ENCODE data around the gene GTF3C6. TPM values are rescaled to one million over a fixed set of nuclear protein-coding genes. Genes with fewer than 3 reads are reported as not detected.
A peak's percentile ranks its signal among the peaks of the same experiment; 100 is the strongest.
"Not testable (repeated sequence)": the region's sequence is repeated elsewhere in the genome, so short reads cannot be mapped to it uniquely, and the experiment has no call there.

Gene GTF3C6
- total RNA-seq, 1 donor from 2014 or later = 43.5 TPM

DNA sequence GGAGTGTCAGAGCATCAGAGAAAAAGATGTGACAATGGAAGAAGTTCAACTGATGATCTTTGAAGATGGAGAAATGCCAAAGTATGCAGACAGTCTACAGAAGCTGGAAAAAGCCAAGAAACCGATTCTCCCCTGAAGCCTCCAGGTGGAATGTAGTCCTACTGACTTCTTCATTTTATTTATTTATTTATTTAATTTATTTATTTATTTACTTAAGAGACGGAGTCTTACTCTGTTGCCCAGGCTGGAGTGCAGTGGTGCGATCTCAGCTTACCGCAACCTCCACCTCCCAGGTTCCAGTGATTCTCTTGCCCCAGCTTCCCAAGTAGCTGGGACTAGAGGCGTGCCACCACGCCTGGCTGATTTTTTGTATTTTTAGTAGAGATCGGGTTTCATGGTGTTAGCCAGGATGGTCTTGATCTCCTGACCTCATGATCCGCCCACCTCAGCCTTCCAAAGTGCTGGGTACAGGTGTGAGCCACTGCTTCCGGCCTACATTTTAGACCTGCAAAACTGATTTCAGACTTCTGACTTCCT is 21.1 kb downstream of the GTF3C6 start:
- no peak for DNase-seq (ENCODE audit: low read depth in 2 of 2)

DNA sequence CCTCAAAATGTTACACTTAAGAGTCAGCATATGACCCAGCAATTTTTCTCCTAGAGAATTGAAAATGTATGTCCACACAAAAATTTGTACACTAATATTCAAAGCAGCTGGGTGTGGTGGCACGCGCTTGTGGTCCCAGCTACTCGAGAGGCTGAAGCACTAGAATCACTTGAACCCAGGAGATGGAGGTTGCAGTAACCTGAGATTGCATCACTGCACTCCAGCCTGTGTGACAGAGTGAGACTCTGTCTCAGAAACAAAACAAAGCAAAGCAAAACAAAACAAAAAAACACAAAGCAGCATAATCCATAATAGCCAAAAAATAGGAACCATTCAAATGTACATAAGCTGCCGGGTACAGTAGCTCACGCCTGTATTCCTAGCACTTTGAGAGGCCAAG is 21.7 kb downstream of the GTF3C6 start:
- no peak for DNase-seq (ENCODE audit: low read depth in 2 of 2)

DNA sequence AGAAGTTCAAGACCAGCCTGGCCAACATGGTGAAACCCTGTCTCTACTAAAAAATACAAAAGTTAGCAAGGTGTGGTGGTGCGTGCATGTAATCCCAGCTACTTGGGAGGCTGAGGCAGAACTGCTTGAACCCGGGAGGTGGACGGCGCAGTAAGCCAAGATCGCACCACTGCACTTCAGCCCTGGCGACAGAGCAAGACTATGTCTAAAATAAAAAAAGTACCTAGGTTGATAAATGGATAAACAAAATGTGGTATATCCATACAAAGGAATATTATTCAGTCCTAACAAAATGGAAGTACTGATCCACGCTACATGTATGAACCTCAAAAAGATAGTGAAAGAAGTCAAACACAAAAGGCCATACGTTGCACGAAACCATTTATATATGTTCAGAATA is 22.1 kb downstream of the GTF3C6 start:
- no peak for DNase-seq (ENCODE audit: low read depth in 2 of 2)

DNA sequence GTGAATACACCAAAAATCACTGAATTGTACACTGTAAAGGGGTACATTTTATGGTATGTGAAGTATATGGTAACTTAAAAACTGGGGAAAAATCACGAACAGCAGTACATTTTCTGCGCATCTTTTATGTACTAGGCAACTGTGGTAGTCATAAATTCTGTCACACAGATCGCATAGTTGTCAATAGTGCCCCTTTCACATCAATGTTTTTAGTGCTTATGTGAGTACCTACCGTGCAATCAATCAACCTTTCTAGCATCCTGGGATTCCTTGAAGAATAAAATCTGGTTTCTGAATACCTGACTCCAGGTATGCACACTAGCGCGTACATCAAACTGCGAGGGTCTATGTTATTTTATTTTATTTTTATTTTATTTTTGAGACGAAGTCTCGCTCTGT is 22.7 kb downstream of the GTF3C6 start:
- DNase-seq (ENCODE audit: low read depth in 2 of 2) = peak in 1 of 2 donors; percentile 11

DNA sequence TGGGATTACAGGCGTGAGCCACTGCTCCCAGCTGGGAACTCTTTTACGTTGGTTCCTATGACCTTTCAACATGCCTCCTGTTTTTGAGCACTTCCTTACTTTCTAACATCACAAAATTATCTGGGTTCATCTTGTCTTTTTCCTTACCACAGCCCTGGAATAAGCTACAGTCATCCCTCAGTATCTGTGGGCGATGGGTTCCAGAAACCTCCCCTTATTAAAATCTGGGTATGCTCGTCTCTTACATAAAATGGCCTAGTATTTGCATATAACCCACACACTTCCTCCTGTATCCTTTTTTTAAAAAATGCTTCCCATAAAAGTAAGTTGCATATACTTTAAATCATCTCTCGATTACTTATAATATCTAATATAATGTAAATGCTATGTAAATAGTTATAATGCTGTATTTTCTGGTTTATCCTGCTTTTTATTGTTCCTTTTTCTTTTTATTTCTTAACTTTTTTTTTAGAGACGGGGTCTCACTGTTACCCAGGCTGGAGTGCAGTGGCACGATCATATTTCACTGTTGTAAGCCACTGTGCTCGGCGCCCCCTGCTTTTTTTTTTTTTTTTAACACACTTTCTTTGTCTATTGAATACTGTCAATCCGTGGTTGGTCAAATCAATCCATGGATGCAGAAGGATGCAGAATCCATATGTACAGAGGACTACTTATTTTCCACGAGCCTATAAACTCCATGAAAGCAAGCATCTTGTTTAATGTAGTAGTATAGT is 32.5 kb downstream of the GTF3C6 start:
- no peak for DNase-seq (ENCODE audit: low read depth in 2 of 2)

DNA sequence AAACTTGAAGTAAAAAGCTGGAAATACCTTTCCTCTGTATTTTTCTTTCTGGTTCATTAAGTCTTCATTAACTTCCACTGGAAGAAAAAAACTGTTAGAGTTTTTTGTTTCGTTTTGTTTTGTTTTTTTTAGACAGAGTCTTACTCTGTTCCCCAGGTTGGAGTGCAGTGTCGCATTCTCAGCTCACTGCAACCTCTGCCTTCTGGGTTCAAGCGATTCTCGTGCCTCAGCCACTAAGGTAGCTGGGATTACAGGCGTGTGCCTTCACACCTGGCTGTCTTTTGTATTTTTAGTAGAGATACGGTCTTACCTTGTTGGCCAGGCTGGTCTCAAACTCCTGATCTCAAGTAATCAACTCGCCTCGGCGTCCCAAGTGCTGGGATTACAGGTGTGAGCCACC is 38.2 kb downstream of the GTF3C6 start:
- DNase-seq (ENCODE audit: low read depth in 2 of 2) = no peak

DNA sequence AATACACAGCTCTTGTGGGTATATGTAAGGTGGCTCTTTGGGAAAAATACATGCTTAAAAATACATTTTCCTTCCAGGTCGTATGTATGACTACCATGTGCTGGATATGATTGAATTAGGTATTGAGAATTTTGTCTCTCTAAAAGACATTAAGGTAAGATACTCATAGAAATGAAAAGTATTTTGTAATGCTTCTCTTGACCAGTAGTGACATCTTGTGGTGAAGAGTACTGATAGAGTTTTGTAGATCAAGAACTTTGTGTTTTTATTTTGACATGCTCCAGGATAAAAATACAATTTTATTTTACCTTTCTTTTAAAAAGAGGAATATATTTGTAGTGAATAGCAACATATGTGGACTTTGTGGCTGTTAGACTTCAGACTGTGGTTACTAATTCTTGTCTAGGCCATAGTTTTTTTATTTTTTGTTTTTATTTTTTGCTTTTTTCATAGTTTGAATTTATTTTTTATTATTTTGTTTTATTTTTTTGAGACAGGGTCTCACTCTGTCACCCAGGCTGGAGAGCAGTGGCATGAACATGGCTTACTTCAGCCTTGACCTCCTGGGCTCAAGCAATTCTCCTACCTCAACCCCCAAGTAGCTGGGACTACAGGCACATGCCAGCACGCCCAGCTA is 41.2 kb downstream of the GTF3C6 start:
- DNase-seq (ENCODE audit: low read depth in 2 of 2) = peak in 1 of 2 donors; percentile 54

DNA sequence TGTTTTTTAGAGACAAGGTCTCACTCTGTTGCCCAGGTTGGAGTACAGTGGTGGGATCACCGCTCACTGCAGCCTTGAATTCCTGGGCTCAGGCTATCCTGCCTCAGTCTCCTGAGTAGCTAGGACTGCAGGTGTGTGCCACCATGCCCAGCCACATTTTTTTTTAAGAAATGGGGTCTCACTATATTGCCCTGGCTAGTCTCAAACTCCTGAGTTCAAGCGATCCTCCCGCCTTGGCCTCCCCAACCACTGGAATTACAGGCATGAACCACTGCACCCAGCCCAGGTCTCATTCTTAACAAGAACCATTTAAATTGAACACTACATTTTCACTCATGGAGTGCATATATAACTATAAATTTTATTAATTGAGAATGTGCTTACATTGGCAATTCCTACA is 43.8 kb downstream of the GTF3C6 start:
- DNase-seq (ENCODE audit: low read depth in 2 of 2) = no peak

DNA sequence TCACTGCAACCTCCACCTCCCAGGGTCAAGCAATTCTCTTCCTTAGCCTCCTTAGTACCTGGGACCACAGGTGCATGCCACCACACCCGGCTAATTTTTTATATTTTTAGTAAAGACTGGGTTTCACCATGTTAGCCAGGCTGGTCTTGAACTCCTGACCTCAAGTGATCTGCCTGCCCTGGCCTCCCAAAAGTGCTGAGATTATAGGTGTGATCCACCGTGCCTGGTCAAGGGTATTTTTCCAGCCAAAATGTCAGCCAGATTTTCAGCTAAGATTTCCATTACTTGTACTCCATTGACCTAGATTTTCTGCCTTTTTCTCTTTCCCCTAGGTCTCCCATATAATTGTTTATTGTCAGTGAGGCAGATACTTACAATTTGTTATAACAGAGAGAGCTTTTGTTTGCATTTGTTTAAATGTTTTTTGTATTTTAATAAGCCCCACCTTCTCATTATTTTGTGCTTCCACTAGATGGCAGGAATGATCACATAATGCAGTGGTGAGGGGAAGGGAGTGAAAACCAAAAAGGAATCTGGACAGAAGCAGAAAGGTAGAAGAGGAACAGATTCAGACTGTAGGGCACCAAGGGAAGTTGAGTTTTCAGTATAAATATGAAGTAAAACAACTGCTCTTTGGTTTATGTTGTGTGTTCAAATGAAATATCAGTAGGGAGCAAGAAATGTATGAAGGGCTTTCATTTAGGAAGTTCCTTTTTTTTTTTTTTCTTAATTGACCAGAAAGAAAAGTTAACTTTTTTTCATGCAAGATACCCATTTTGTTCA is 53.0 kb downstream of the GTF3C6 start:
- DNase-seq (ENCODE audit: low read depth in 2 of 2) = peak; percentile 27 to 42

DNA sequence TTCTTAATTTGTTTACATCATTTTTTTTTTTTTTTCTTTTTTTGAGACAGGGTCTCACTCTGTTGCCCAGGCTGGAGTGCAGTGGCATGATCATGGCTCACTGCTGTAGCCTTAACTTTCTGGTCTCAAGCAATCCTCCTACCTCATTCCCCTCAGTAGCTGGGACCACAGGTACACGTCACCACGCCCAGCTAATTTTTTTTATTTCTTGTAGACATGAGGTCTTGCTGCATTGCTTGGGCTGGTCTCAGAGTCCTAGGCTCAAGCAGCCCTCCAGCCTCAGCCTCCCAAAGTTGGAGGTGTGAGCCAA is 53.6 kb downstream of the GTF3C6 start:
- no peak for DNase-seq (ENCODE audit: low read depth in 2 of 2)

DNA sequence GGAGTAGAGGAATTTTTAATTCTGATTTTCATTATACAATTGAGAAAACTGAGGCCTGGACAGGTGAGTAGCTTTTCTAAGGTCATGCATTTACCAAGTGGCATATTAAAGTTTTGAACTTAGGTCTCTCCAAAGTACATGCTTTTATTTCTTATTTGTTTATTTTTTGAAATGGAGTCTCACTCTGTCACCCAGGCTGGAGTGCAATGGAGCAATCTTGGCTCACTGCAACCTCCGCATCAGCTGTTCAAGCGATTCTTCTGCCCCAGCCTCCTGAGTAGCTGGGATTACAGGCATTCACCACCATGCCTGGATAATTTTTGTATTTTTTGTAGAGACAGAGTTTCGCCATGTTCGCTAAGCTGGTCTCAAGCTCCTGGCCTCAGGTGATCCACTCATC is 54.0 kb downstream of the GTF3C6 start:
- DNase-seq (ENCODE audit: low read depth in 2 of 2) = not testable (repeated sequence)

DNA sequence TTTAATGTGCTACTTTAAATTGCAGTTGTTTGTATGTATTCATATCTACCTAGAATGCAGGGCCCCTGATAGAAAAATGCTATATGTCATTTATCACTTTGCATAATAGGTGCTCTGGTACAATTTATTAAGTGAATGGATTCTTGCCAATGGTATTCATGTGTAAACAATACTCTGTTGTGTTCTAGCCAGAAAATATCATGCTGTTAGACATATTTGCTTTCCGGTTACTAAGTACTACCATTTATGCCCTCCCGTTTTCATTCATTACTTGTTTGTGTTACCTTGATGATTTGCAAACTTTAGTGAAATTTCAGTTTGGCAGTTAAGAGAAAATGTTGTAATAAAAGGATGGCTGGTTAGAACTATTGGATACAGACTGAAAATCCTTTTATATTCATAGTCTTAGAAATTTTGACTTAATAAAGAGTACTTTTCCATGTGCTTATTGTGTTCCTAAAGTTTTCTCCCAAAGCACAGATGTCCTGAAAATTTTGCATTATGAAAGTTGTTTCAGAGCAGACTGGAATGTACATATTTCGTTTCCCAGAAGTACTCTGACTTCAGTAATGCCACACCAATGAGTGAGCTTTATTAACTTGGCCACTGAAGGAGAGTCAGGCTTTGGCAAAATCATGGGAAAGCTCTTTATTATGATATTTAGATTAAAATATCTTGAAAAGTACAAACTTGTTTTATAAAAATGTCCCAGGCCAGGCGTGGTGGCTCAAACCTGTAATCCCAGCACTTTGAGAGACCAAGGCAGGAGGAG is 54.8 kb downstream of the GTF3C6 start:
- DNase-seq (ENCODE audit: low read depth in 2 of 2) = no peak

DNA sequence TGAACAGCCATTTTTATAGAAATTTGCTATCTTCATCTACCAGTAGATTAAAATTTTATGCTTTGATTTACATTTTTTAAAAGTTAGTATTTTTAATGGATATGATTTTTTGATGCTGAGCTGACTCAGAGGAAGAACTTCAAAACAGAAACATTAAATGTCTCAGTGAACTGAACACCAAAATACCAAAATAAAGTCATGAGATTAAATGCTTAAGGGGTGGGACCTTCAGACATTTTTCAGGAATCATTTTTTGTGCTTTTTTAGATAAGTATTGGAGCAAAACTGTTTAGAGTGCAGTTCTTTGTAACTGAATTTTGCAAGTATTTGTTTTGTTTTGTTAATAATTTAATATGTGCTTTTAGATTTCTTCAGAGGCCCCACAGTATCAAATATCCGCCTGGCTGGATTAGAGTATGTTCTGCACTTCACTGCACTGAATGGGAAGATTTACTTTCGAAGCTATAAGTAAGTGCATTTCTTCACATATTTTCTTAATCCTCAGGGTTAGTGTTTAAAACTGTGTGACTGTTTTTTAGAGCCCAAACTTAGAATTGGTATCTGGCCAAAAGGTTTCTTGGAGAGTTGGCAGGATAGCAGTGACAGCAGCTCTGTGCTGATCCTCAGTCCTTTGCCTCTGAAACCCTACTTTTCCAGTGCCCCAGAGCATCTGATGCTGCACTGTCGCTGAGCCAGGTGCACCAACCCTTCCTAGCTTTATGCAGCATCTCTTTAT is 57.1 kb downstream of the GTF3C6 start:
- DNase-seq (ENCODE audit: low read depth in 2 of 2) = no peak

DNA sequence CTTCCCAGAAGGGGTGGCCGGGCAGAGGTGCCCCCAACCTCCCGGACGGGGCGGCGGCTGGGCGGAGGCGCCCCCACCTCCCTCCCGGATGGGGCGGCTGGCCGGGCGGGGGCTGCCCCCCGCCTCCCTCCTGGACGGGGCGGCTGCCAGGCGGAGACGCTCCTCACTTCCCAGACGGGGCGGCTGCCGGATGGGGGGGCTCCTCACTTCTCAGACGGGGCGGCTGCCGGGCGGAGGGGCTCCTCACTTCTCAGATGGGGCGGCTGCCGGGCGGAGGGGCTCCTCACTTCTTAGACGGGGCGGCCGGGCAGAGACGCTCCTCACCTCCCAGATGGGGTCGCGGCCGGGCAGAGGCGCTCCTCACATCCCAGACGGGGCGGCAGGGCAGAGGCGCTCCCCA is 58.7 kb downstream of the GTF3C6 start:
- not testable (repeated sequence) for DNase-seq (ENCODE audit: low read depth in 2 of 2)

Other genes with a start within 250 kb of the GTF3C6 start
- gene CDK19, start 143.2 kb upstream of the GTF3C6 start, total RNA-seq = 6.8 and 7.6 TPM in 2 replicates
- gene AMD1, start 83.9 kb upstream of the GTF3C6 start, total RNA-seq = 47.6 and 56.8 TPM in 2 replicates
- gene RPF2, start 23.3 kb downstream of the GTF3C6 start, total RNA-seq = 6.2 and 7.3 TPM in 2 replicates
- gene SLC16A10, start 128.8 kb downstream of the GTF3C6 start, total RNA-seq = under 0.01 TPM in 1 of 2 replicates, not detected in the other